ENCODE results near the gene OSBPL9.

OSBPL9 gene

GRCh38 chr1:51690285-51690961 lies 73.5 kb downstream of the OSBPL9 start:
- TF ChIP-seq CTCF (IDR thresholded peaks at IDR 0.05; ENCODE audit: insufficient read depth, low read length) (no peak), GABPA (IDR thresholded peaks at IDR 0.05; ENCODE audit: low read depth) (no peak), POLR2AphosphoS5 (IDR thresholded peaks at IDR 0.05; ENCODE audit: low read depth) (no peak)
- TF ChIP-seq, protein P1, sequence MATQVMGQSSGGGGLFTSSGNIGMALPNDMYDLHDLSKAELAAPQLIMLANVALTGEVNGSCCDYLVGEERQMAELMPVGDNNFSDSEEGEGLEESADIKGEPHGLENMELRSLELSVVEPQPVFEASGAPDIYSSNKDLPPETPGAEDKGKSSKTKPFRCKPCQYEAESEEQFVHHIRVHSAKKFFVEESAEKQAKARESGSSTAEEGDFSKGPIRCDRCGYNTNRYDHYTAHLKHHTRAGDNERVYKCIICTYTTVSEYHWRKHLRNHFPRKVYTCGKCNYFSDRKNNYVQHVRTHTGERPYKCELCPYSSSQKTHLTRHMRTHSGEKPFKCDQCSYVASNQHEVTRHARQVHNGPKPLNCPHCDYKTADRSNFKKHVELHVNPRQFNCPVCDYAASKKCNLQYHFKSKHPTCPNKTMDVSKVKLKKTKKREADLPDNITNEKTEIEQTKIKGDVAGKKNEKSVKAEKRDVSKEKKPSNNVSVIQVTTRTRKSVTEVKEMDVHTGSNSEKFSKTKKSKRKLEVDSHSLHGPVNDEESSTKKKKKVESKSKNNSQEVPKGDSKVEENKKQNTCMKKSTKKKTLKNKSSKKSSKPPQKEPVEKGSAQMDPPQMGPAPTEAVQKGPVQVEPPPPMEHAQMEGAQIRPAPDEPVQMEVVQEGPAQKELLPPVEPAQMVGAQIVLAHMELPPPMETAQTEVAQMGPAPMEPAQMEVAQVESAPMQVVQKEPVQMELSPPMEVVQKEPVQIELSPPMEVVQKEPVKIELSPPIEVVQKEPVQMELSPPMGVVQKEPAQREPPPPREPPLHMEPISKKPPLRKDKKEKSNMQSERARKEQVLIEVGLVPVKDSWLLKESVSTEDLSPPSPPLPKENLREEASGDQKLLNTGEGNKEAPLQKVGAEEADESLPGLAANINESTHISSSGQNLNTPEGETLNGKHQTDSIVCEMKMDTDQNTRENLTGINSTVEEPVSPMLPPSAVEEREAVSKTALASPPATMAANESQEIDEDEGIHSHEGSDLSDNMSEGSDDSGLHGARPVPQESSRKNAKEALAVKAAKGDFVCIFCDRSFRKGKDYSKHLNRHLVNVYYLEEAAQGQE (IDR thresholded peaks at IDR 0.05; ENCODE audit: insufficient replicate concordance, low read depth): no peak
- peak; percentile 5 to 40 for DNase-seq (ENCODE audit: low read depth in 1 of 2, low spot score in 1 of 2)
- Histone ChIP-seq H3K27me3 (ENCODE audit: insufficient read depth, poor library complexity, severe bottlenecking) (no peaks in the 10 kb centered on the region), H3K27ac (replicated peaks) (no peak overlapping the region), H3K4me3 (replicated peaks; ENCODE audit: insufficient read depth, low read length) (no peak overlapping the region)

DNA sequence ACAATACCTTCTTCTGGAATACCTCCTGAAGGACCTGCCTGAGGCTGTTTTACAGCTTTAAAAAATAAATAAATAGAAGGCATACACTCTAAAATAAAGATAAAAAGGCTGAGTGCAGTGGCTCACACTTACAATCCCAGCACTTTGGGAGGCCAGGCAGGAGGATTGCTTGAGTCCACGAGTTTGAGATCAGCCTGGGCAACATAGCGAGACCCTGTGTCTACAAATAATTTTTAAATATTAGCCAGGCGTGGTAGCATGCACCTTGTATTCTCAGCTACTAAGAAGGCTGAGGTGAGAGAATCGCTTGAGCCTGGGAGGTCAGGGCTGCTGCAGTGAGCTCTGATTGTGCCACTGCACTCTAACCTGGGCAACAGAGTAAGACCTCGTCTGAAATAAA lies 75.0 kb downstream of the OSBPL9 start:
- Histone ChIP-seq H3K27me3 (ENCODE audit: insufficient read depth, poor library complexity, severe bottlenecking) (no peaks in the 10 kb centered on the region), H3K27ac (replicated peaks) (no peak overlapping the region), H3K4me3 (replicated peaks; ENCODE audit: insufficient read depth, low read length) (no peak overlapping the region)
- DNase-seq (ENCODE audit: low read depth in 1 of 2, low spot score in 1 of 2): no peak
- TF ChIP-seq POLR2AphosphoS5 (IDR thresholded peaks at IDR 0.05; ENCODE audit: low read depth): no peak
- no peak for TF ChIP-seq GABPA (IDR thresholded peaks at IDR 0.05; ENCODE audit: low read depth)
- TF ChIP-seq SPI1 (IDR thresholded peaks at IDR 0.05; ENCODE audit: borderline replicate concordance, low read depth): no peak
- no peak for TF ChIP-seq CTCF (IDR thresholded peaks at IDR 0.05; ENCODE audit: insufficient read depth, low read length)
- TF ChIP-seq, protein P1 (IDR thresholded peaks at IDR 0.05; ENCODE audit: insufficient replicate concordance, low read depth): no peak

DNA sequence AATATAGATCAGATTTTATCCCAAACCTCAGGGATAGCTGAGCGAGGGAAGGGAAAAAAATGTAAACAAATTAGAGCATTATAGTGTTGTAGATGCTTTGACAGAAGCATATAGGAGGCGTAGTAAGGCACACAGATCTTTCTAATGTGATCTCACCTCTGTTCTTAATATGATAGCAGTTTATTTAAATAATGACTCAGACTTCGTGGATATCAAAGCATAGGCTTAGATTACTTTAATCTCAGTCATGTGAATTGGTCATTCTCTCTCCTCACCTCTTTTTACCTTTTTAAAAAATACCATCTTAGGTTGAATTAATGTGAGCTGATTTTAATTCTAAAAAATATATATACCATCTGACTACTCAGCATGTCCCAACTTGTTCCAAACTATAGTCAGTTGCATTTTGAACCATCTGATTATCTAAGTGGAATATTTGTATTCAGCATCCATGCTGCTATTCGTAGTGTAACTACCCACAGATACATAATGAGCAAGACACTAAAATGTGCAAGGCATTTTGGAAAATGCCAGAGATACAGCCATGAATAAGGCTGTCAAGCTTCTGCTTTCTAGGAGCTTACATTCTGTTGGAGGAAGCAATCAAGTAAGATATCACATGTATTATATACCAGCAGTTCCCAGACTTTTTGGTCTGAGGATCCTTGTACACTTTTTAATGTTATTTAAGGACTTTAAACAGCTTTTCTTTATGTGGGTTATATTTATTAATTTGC lies 76.7 kb downstream of the OSBPL9 start:
- DNase-seq (ENCODE audit: low read depth in 1 of 2, low spot score in 1 of 2): no peak
- TF ChIP-seq CTCF (IDR thresholded peaks at IDR 0.05; ENCODE audit: insufficient read depth, low read length) (no peak), POLR2AphosphoS5 (IDR thresholded peaks at IDR 0.05; ENCODE audit: low read depth) (no peak), SPI1 (IDR thresholded peaks at IDR 0.05; ENCODE audit: borderline replicate concordance, low read depth) (no peak), GABPA (IDR thresholded peaks at IDR 0.05; ENCODE audit: low read depth) (no peak)
- TF ChIP-seq, protein P1 (IDR thresholded peaks at IDR 0.05; ENCODE audit: insufficient replicate concordance, low read depth): no peak
- Histone ChIP-seq H3K27me3 (ENCODE audit: insufficient read depth, poor library complexity, severe bottlenecking) (no peaks in the 10 kb centered on the region), H3K27ac (replicated peaks) (no peak overlapping the region), H3K4me3 (replicated peaks; ENCODE audit: insufficient read depth, low read length) (no peak overlapping the region)
